Kasumi-1 (cell line): ENCODE data around the gene PSRC1.
"Not testable (repeated sequence)": the region's sequence is repeated elsewhere in the genome, so short reads cannot be mapped to it uniquely, and the experiment has no call there.

Source experiments
- DNase-seq, 2 experiments: peaks; one replicate each; lab custom pipeline; 2025; lab: John Stamatoyannopoulos, UW

PSRC1 gene

GRCh38 chr1:109295712-109296415, 12.9 kb upstream of the PSRC1 start:
- no peak for DNase-seq

GRCh38 chr1:109294481-109294880, 11.5 kb upstream of the PSRC1 start:
- DNase-seq: no peak

- DNase-seq: no peak
Observed at GRCh38 chr1:109293026-109293425, 10.1 kb upstream of the PSRC1 start.

DNA sequence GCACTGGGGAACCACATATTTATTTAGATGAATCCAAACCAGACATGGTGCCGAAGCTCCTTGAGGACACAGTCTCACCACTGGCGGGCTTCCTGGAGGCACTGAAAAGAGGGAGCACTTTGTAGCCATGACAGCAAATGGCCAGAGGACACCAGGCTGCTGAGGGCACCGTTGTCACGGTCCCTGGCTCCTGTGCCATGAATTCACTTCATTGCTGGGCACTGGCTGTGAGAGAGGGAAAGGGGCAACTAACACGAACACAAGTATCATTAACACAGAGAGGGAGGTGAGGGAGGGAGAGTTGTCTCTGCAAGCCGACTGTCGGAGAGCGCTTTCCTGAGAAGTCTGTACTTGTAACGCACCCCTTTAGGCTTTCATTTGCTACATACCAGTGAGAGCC, 9.4 kb upstream of the PSRC1 start:
- DNase-seq: no peak

GRCh38 chr1:109290998-109291397, 8.1 kb upstream of the PSRC1 start:
- peak; percentile 67 to 69 for DNase-seq

DNA sequence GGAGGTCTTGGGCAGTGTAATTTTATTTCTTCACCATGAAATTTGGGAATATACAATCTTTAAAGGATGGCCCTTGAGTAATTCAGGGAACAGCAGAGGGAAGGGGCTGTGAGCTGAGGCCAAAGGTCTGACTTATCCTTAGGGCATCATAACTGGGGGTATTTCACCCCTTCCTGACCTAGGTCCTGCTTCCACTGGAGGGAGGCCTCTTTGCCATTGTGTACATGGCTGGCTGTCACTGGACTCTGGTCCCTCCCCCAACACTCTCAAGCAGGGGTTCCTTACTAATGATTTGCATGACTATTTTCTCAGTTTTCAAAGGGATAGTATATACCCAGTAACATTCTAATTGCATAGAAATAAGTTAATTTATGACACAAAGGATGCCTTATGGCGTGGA, 7.2 kb upstream of the PSRC1 start:
- no peak for DNase-seq

- DNase-seq: not testable (repeated sequence)
Observed at GRCh38 chr1:109286762-109287161, 3.8 kb upstream of the PSRC1 start.

DNA sequence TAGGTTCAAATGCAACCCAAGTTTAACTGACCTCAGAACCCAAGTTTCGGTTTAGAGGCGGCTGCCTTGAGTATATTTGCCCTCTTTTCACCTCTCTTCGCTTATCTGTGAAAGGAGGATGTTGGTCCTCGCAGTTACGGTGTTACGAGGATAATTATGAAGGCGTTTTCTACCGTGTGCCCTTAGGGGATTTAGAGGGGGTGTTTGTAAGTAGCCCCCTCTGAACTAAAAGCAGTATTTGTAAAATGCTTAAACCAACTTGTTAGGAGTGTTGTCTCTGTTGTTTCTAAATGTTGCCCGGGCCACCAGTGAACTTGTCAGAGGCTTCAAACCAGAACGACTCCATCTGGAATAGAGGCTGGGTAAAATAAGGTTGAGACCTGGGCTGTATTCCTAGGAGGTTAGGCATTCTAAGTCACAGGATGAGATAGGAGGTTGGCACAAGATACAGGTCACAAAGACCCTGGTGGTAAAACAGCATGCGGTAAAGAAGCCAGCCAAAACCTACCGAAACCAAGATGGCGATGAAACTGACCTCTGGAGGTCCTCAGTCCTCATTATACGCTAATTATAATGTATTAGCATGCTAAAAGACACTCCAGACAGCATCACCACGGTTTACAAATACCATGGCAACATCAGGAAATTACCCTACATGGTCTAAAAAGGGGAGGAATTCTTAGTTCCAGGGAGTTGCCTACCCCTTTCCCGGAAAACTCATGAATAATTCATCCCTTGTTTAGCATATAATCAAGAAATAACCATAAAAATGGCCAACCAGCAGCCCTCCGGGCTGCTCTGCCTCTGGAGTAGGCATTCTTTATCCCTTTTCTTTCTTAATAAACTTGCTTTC, 1.0 kb upstream of the PSRC1 start:
- DNase-seq: no peak

- no peak for DNase-seq
Observed at GRCh38 chr1:109282497-109282951, 421 bp downstream of the PSRC1 start.

GRCh38 chr1:109281680-109282496, 1.1 kb downstream of the PSRC1 start:
- DNase-seq: peak; percentile 51 to 70

GRCh38 chr1:109280862-109281261, 2.1 kb downstream of the PSRC1 start:
- no peak for DNase-seq

- no peak for DNase-seq
Observed at GRCh38 chr1:109279615-109280278, 3.2 kb downstream of the PSRC1 start.

DNA sequence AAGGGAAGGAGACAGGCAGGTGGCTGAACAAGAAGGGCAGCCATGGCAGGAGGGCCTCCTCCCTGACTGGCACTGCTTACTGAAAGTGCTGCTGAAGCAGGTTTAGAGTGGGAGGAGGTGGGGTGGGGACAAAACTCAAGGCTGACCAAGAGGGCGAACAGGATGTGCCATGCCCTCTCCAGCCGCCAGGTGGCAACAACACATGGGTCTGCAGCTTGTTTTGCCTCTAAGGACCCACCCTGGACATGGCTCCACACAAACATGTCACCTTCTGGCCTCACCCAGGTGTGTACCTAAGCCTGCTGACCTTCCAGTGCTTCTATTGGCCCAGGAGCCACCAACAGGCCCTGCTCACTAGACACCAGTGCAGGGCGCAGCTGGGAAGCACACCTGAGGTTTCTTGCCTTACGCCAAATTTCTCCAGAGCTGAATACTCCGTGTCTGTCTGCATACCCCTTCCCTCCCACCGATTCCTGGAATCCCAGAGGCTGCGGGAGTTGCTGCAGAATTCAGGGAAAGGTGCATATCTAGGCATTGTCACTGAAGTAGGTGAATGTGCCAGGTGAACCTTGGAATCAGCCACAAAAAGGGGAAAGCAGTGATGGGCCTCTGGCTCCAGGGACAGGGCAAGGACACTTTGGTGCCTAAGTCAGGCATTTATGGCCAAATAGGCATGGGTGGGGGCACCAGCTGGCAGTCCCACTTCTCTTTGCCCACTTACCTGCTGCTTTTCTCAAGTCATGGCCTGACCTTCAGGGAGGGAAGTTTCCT, 5.3 kb downstream of the PSRC1 start:
- peak; percentile 45 to 52 for DNase-seq

DNA sequence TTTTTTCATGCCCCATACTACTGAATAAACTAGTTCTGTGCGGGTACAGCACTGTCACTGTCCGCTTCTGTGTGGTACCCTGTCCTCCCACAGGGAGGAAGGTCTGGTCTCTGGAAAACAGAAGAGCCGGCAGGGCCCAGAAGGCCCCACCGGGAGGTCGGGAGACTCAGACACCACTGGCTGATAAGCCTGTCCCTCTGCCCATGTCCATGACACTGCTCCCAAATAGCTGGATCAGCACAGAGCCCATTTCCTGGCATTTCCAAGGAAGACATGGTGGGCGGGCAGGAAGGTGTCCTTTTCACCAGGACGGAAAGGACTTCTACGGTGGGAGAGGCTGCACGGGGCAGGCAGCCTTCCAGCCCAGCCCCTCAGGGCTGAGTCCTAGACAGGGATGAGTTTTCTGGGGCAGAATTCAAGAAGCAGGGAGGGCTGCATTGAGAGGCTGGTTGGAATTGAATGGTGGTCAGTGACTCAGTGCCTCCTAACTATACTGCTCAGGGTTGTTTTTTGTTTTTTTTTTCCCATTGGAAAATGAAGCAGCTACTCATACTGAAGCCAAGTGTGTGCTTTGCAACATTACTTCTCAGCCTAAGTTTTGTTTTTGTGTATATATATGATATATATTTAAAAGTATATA, 7.1 kb downstream of the PSRC1 start:
- no peak for DNase-seq

GRCh38 chr1:109274533-109275476, 8.1 kb downstream of the PSRC1 start:
- DNase-seq: no peak

GRCh38 chr1:109273570-109274288, 9.2 kb downstream of the PSRC1 start:
- DNase-seq: no peak

GRCh38 chr1:109272831-109273547, 10.0 kb downstream of the PSRC1 start:
- DNase-seq: no peak
